ENCODE data around the gene SPOCK3.

- TF ChIP-seq POLR2A (IDR thresholded peaks at IDR 0.05) (no peak), CTCF (IDR thresholded peaks at IDR 0.05) (no peak)
Observed at GRCh38 chr4:167218022-167218608, 16.2 kb downstream of the SPOCK3 start.
